ENCODE measurements around the gene GNAS. TPM values are rescaled to one million over a fixed set of nuclear protein-coding genes. Genes with fewer than 3 reads are reported as not detected.

Gene GNAS
- total RNA-seq, 1 experiment from 2014 or later: 416 TPM

DNA sequence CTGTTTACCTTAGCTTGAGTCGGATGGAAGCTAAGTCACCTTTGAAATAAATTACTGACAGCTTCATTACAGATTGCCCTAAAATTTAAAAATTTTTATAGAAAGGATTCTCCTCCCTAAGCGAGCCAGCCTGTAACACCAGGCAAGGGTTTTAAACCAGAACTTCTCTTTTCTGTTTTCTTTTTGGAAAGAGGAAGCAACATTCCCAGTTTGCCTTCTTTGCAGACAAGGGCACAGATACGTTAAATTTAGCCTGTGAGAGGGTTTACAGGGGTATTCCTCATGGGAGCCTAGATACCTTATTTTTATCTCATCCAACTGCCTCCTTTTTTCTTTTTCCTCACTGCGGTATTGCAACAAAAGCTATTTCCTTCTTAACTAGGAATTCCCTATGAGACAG is 45.0 kb downstream of the GNAS start:
- no peak for DNase-seq (ENCODE audit: low spot score)

DNA sequence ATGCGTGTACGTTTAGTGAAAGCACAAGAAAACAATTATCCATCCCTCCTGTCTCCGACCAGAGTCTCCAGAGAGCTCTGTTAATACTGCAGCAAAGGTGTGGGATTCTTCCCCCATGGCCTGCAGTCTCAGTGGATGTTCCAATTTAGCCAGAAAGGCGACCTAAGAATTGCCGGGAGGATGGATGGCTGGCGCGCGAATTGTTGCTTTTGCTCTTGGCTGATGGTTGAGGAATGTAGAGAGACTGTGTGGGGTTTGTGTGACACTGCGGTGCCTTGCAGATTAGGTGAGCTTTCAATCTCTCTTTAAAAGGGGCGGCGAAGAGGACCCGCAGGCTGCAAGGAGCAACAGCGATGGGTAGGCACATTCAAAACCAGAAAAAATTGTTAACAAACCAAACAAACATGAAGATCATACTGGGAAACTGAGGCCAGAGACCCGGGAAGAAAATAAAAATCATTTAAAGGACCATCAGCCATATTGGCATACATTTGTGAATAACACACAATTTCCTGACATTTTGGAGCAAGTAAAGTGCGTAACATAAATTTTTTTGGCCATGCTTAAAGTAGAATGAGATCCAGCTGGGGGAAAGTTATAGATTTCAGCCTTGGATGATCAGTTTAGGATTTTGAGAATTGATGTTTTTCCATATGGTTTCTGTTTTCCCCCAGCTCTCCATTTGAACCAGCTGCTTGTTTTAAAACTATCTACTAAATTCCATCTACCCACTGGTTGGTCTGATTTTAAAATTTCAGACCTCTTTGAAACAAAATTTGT is 46.3 kb downstream of the GNAS start:
- DNase-seq (ENCODE audit: low spot score): no peak

DNA sequence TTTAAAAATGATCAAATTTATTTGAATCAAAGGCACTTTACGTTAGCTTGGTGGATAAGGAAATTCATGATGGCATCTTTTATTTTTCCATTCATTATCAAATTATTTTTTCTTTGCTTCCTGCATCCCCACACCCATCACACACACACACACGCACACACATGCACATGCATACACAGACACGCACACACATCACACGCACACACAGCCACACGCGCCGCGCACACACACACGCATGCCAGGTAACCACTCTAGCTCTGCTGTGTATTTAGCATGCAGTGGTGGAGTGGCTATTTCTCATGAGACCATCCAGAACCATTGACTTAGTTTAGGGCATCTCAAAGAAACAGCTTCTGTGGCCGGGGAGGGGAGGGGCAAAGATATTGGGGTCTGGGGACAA is 47.0 kb downstream of the GNAS start:
- no peak for DNase-seq (ENCODE audit: low spot score)

DNA sequence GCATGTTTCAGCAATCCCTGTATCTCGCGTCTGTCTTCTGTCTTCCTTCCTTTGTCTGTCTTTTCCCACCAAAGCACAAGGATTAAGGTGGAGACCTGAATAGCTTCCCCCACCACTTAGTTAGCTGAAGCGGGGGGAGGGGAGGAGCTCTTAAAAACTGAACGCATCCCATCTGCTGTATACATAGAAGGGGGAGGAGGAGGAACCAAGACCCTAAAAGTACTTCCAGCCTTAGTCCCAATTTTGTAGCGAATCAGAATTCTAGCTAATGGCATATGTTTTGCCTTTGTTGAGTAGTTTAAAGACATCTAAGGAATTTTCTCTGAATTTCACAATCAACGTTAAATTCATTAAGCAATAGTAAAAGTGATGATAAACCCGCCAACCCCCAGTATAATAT is 47.9 kb downstream of the GNAS start:
- no peak for DNase-seq (ENCODE audit: low spot score)

DNA sequence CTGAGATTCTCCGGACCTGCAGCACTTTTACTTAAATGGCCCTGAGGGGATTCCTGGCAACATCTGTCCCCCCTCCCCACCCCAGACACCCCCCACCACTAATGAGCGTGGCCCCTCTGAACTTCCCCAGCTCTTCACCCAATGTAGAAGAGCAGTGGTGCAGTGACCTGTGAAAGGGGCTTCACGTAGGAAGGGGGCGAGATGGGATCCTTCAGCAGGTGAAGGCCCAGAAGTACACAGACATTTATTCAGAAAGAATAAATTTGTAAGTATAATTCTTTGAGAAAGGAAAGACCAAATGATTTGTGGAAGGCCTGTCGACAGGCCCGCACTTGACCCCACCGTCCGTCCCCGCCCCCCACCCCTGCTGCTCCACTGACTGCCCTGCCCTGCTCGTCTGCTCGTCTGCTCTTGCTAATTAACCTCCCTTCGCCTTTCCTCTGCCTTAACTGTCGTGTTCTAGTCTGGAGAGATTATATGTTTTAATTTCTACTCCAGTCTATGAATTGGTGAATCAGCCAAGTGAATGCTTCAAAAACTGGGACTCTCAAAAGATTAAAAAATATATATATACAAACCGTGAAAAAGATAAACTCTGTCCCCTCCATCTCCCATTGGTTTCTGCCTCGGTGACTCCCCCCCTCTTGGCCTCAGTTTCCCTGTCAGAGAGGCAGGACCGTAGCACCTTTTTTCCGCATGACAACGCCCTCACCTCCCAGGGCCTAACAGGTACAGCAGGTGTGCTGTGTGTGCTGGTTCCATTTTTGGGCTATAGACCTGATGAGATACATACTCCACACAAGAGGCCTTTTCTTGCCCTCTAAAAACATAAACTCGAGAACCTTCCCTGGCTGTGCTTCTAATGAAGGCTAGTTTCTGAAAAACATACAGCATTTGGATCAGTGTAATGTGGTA is 49.2 kb downstream of the GNAS start:
- no peak for DNase-seq (ENCODE audit: low spot score)

DNA sequence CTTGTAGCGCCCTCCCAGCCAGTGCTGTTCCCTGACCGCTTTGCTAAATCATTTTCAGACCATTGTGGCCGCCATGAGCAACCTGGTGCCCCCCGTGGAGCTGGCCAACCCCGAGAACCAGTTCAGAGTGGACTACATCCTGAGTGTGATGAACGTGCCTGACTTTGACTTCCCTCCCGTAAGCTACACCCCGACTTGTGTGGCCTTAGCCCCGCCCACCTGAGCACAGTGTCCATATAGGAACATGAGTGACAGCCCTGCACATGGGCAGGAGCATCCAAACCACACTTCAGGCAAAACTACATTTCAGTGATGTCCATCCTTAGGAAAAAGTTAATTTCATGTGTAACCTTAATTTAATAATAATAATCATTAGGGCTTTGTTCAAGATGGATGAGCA is 51.1 kb downstream of the GNAS start:
- no peak for DNase-seq (ENCODE audit: low spot score)

DNA sequence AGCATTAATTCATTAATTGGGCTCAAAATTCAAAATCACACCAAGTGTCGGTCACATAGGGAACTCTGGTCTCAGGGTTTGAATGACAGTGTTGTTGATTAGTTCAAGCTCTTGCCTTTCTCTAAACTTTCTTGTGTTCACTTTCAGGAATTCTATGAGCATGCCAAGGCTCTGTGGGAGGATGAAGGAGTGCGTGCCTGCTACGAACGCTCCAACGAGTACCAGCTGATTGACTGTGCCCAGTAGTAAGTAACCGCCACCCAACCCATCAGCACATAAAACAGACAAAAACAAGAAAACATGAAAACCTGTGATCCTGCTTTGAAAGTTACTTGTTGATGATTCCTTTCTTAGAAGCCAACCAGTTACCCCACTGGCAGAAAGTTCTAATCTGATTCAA is 52.7 kb downstream of the GNAS start:
- DNase-seq (ENCODE audit: low spot score): no peak

DNA sequence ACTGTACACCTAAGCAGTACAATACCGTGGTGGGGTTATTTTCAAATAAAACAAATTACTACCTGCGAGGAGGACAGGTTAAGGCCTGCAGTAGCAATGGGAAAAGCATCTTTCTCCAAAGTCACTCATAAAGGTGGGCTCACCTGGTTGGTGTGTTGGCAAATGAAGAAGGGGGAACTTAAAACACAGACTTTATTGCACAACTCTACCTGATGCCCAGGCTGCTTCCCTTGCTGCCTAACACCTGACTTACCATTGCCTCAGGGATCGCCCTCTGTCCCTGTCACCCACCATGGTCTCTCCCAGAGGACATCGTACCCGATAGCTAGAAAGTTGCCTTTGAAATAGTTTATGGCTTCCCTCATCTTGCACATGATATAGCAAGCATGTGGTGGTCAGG is 53.6 kb downstream of the GNAS start:
- no peak for DNase-seq (ENCODE audit: low spot score)

DNA sequence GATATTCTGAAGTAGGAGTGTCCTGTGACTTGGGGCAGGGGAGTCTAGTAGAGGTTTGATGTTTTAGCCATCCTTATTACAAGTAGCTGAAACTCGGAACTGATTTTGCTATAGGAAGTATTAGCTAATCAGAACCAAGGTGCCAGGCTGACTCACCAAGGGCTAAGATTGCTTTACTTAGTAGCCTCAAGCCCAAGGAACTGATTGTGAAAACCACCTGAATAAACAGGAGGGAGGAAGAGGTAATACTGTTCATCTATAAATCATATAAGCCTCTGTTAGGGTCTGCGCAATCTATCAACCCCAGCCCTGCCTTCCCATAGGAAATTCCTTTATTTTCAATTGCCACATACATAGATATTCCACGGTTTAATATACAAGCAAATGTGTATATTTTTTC is 54.4 kb downstream of the GNAS start:
- peak; percentile 67 for DNase-seq (ENCODE audit: low spot score)

DNA sequence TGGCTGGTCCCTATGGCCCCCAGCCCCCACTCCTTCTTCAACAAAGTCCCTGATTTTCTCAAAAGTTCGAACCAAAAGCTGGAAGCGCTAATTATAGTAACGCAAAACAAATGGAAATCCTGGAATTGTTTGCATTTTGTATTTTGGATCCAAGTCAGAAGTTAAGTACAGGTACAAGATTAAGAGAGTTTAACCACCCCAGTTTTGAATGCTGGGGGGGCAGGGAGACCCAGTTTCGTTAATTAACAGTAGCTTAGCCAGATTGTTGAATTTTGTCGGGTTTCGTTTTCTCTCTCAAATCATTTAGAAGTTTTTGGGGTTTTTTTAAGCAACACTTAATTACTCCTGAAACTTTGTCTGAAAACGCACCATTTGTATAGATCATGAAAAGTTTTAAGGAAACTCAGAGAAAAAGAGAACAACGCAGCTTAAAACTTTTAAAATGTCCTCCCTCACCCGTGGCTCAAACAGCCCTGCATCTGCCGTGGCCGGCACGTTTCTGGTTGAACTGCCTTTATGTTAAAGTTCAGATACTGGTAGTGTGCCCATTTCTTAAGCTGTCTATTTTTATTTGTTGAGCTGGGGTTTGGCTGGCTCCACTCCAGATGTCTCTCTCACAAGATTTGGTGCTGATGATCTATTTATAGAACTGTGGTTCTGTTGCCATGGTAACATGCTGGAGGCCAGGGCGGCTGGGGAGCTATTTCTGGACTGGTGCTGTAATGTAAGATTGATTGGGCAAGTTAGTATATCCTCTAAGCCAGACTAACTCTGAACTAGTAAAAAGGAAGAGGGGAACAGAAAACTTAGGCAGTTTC is 55.0 kb downstream of the GNAS start:
- DNase-seq (ENCODE audit: low spot score): peak; percentile 95

DNA sequence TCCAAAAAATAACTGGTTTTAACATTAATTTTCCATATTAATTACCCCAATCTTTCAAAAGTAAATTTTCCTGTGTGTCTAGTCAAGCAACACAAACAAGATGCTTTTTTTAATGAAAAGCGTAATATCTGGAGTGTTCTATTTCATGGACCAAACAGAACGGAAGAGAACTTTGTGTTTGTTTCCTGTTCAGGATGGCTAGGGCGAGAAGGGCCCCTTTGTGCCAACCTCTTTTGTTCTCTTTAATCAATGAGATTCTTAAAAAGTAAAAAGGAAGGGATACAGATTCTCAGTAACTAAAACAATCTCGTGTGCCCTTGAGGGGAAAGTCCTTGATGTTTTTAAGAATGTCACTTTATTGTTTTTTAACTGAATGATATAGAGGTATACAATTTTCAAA is 55.7 kb downstream of the GNAS start:
- DNase-seq (ENCODE audit: low spot score): no peak

DNA sequence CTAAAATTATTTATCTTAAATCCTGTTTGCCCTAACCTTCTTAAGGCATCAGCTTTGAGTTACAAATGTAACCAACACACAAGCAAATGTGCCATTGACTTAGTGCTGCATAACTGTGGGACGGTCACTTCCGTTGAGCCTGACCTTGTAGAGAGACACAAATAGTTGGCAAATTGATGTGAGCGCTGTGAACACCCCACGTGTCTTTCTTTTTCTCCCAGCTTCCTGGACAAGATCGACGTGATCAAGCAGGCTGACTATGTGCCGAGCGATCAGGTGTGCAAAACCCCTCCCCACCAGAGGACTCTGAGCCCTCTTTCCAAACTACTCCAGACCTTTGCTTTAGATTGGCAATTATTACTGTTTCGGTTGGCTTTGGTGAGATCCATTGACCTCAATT is 56.4 kb downstream of the GNAS start:
- DNase-seq (ENCODE audit: low spot score): no peak

DNA sequence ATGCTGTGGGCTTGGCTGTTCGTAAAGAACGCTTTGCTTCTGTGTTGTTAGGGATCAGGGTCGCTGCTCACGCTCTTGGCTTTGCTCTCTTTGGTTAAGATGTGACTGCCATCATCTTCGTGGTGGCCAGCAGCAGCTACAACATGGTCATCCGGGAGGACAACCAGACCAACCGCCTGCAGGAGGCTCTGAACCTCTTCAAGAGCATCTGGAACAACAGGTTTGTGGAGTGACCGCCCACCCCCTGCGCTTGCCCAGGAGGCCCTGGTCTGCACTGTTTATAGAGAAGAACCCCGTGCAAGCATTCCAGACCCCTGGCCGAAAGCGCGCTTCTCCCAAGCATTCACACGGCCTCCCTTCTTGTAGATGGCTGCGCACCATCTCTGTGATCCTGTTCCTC is 57.1 kb downstream of the GNAS start:
- no peak for DNase-seq (ENCODE audit: low spot score)

DNA sequence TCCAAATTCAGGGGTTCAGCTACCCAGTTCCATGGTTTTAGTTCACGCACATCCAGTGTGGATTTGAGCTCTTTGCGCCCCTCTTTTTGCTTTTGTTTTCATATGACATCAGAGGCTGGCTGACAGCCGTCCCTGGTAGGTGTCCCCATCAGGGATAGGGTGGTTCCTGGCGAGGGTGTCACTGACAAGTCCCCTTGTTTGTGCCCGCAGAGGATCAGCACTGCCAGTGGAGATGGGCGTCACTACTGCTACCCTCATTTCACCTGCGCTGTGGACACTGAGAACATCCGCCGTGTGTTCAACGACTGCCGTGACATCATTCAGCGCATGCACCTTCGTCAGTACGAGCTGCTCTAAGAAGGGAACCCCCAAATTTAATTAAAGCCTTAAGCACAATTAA is 58.0 kb downstream of the GNAS start:
- no peak for DNase-seq (ENCODE audit: low spot score)

DNA sequence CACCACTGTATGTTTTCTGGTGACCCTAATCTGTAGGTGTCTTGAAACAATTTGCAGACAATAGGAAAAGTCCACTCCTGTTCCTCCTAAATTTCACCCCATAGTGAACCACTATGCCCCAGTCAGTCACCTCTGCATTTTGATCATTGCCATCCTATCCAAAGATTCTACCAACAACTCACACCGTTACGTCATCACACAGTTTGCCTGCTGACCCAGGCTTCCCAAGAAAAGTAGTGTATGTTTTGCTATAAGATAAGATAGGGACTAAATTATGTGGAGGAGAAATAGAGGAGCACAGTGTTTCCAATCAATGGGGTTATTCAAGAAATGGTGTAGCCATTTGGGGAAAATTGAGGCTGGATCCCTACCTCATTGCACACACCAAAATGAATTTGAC is 58.8 kb downstream of the GNAS start:
- no peak for DNase-seq (ENCODE audit: low spot score)

DNA sequence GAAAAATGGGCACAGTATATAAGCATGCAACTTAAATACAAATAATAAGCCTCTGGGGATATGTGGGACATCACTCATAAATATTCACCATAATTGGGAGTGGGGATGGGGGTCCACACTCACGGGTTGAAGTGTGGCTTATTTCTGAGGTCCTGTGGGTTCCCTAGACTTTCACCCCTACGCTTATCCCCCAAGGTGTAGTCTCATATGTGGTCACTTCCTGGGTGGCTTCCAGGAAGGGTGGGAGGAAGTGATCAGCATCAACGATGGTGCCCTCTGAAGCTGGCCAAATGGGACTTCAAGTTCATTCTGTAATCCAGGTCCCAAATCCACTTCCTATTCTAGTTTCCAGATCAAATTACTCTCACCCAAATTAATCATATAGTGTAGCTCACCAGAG is 59.5 kb downstream of the GNAS start:
- no peak for DNase-seq (ENCODE audit: low spot score)

DNA sequence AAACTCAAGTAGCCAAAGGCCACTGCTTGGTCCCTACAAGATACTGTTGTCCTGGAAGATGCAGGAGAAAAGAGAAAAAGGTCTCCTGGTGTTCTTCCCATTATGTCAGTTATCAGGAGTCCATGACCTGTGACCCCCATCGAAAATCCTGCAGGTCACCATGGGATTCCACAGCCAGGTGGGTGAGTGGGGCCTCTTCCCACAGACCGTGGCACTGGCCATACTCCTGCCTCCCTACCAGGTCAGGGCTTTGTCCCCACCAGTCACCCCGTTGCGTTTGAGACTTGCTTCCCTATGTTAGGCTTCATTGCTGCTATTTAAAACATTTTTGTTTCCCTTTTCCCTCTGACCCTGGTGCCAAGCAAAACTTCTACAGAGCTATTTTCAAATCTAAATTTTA is 60.6 kb downstream of the GNAS start:
- no peak for DNase-seq (ENCODE audit: low spot score)

DNA sequence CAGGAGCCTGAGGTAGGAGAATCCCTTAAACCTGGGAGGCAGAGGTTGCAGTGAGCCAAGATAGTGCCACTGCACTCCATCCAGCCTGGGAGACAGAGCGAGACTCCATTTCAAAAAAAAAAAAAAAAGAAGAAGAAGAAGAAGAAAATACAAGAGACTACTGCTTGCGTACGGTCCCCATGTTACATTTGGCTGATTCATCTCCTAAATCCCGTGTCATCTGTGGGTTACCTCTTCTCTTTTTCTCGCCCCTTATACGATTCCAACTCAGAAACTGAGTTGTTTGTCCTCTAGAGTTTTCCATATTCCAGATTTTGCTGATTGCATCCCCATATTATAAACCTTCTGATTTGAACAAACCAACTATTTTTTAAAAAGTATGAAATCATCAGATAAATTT is 66.1 kb downstream of the GNAS start:
- no peak for DNase-seq (ENCODE audit: low spot score)

DNA sequence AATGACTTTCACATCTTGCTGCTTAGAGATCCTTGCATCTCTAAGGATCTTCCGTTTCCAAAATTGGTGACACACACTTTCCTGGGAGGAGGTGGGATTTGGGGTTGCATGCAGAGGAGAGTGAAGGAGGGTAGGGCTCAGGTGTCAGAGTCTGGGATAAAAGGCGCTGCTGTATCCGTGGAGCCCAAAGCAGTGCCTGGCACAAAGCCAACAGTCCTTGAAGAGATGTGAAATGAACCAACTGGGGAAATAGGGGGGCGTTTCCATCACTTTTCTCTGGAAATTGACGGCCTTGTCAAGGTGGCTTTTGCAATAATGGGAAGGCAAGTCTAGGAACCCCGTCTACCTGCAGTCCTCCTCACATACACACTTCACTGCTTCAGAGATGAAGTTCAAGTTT is 69.0 kb downstream of the GNAS start:
- DNase-seq (ENCODE audit: low spot score): no peak

DNA sequence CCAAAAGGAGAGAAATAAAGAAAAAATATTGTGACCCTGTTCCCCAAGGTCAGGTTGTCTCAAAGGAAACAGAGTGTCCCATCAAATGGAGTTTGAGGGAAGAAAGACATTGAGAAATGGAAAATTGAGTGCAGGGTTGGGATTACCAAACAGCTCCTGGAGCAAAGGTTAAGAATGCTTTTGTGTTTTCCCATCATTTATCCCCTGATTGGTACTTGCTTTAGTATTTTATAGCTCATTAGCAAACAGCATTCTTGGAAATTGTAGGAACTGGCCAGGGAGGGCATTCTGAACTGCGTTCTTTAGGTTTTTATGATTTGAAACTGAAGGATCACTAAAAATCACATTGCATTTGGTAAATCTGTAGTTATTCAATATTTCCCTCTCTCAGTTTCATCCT is 69.5 kb downstream of the GNAS start:
- no peak for DNase-seq (ENCODE audit: low spot score)

DNA sequence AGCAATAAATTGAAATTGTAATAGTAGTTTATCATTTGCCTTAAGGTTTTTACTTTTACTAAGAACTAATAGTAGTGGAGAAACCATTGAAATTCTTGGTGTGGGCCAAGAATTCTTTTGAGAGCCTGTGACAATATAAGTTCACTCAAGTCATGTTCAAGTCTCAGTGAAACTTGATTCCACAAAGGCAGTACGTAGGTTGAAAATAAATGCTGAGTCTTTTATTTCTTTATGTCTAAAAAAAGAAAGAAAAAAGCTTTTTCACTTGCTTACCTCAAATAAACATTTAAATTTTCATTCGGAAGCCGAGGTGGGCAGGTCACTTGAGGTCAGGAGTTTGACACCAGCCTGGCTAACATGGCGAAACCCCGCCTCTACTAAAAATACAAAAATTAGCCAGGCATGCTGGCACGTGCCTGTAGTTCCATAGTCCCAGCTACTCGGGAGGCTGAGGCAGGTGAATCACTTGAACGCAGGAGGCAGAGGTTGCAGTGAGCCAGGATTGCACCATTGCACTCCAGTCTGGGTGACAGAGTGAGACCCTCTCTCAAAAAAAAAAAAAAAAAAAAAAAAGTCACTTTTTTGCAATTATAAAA is 70.7 kb downstream of the GNAS start:
- no peak for DNase-seq (ENCODE audit: low spot score)
